Dedifferentiated amniotic fluid mesenchymal stem cell (primary cell): ENCODE data around the gene ERN1.
"Not testable (repeated sequence)": the region's sequence is repeated elsewhere in the genome, so short reads cannot be mapped to it uniquely, and the experiment has no call there.

Source experiments
- DNase-seq: peaks from one replicate; pipeline ENCODE4 v3.0.0-alpha.2; 2016; ENCODE audit errors: extremely low spot score

Gene ERN1

GRCh38 chr17:64135000-64135399, 5.1 kb upstream of the ERN1 start:
- no peak for DNase-seq

GRCh38 chr17:64134216-64134970, 4.4 kb upstream of the ERN1 start:
- DNase-seq = no peak

- peak; percentile 79 for DNase-seq
These were observed 3.7 kb upstream of the ERN1 start for GRCh38 chr17:64133546-64134215.

GRCh38 chr17:64131606-64132270, 1.8 kb upstream of the ERN1 start:
- no peak for DNase-seq

- peak; percentile 51 for DNase-seq
These were observed 636 bp upstream of the ERN1 start for GRCh38 chr17:64130559-64131001.

- DNase-seq = no peak
These were observed 504 bp downstream of the ERN1 start for GRCh38 chr17:64129515-64129764.

- peak; percentile 46 for DNase-seq
These were observed 993 bp downstream of the ERN1 start for GRCh38 chr17:64128787-64129514.

- no peak for DNase-seq
These were observed 3.0 kb downstream of the ERN1 start for GRCh38 chr17:64126918-64127317.

- no peak for DNase-seq
These were observed 4.0 kb downstream of the ERN1 start for GRCh38 chr17:64125937-64126336.

GRCh38 chr17:64124609-64125008, 5.3 kb downstream of the ERN1 start:
- DNase-seq = no peak

GRCh38 chr17:64123114-64123513, 6.8 kb downstream of the ERN1 start:
- no peak for DNase-seq

GRCh38 chr17:64120972-64121786, 8.8 kb downstream of the ERN1 start:
- DNase-seq = not testable (repeated sequence)

GRCh38 chr17:64120159-64120810, 9.7 kb downstream of the ERN1 start:
- no peak for DNase-seq

- DNase-seq = no peak
These were observed 11.7 kb downstream of the ERN1 start for GRCh38 chr17:64117981-64118979.

- DNase-seq = peak; percentile 57
These were observed 14.0 kb downstream of the ERN1 start for GRCh38 chr17:64115822-64116534.

GRCh38 chr17:64115043-64115698, 14.8 kb downstream of the ERN1 start:
- DNase-seq = no peak

- no peak for DNase-seq
These were observed 16.9 kb downstream of the ERN1 start for GRCh38 chr17:64113006-64113405.

- no peak for DNase-seq
These were observed 18.1 kb downstream of the ERN1 start for GRCh38 chr17:64111831-64112230.
